T-cell (primary cell): Measurements from ENCODE around the gene WASF1. TPM values are rescaled to one million over a fixed set of nuclear protein-coding genes. Genes with fewer than 3 reads are reported as not detected.

ENCODE experiments used
- ATAC-seq, 4 experiments: fragments of 200-7000 bp in 3 of 4; fragments of 150-1000 bp in 1 of 4; cut with Tn5 transposase; replicated peaks in 1 of 4; 1 replicate in 3 of 4; 2 replicates in 1 of 4; pipeline ENCODE4 v1.10.0; 2021; ENCODE audit warnings: moderate library complexity in 3 of 4, mild to moderate bottlenecking in 2 of 4, moderate number of reproducible peaks in 1 of 4
- CTCF ChIA-PET, 2 donors: fragments of 300-600 bp; sonication (Branson Sonifier 250); formaldehyde crosslinking; loops; one replicate each; lab custom pipeline; 2022; ENCODE audit warnings: antibody characterized with exemption in 2 of 2; lab: Charles Lee
- POLR2A ChIA-PET, 2 donors: fragments of 300-600 bp; sonication (Branson Sonifier 250); formaldehyde crosslinking; loops; one replicate each; lab custom pipeline; 2022; ENCODE audit warnings: antibody characterized with exemption in 2 of 2; lab: Charles Lee
- DNase-seq, 35 experiments: peaks; one replicate each; pipeline versions ENCODE4 v3.0.0 to v3.0.0-alpha.2; 2013 to 2023
- H3K27ac ChIP-seq: one replicate; pipeline ENCODE4 v1.5.1; 2013; ENCODE audit warnings: low read length
- H3K27me3 ChIP-seq, 2 experiments: replicated peaks in 1 of 2; 1 replicate in 1 of 2; 2 replicates in 1 of 2; pipeline versions ENCODE4 v1.6.1 to v1.7.0; 2013; ENCODE audit warnings: low read length in 1 of 2, mixed read lengths in 1 of 2; ENCODE audit not compliant: control insufficient read depth in 2 of 2, insufficient read depth in 2 of 2; ENCODE audit errors: extremely low read depth in 1 of 2
- H3K36me3 ChIP-seq, 2 donors: 1 replicate in 1 of 2; 2 replicates in 1 of 2; pipeline versions ENCODE4 v1.6.1 to v1.7.0; 2013; ENCODE audit warnings: low read length in 1 of 2; ENCODE audit not compliant: control insufficient read depth in 2 of 2, insufficient read depth in 1 of 2; ENCODE audit errors: extremely low read depth in 1 of 2
- H3K4me1 ChIP-seq, 2 experiments: 1 replicate in 1 of 2; 2 replicates in 1 of 2; pipeline versions ENCODE4 v1.6.1 to v1.7.0; 2013; ENCODE audit warnings: low read length in 2 of 2, mixed read lengths in 1 of 2; ENCODE audit not compliant: insufficient read depth in 2 of 2, control insufficient read depth in 1 of 2; ENCODE audit errors: extremely low read depth in 1 of 2
- H3K4me3 ChIP-seq, 2 donors: 1 replicate in 1 of 2; 2 replicates in 1 of 2; pipeline versions ENCODE4 v1.5.1 to v1.7.0; 2013; ENCODE audit warnings: mild to moderate bottlenecking in 2 of 2, low read length in 1 of 2, moderate library complexity in 1 of 2; ENCODE audit not compliant: control insufficient read depth in 1 of 2; ENCODE audit errors: extremely low read depth in 1 of 2
- H3K9me3 ChIP-seq: 2 replicates; pipeline ENCODE4 v1.7.0; 2013
- H3K27ac Mint-ChIP-seq, 2 donors: one replicate each; pipeline ENCODE4 v1.8.0; 2020 to 2021; ENCODE audit warnings: mild to moderate bottlenecking in 2 of 2, mixed read lengths in 2 of 2
- H3K27me3 Mint-ChIP-seq, 2 donors: one replicate each; pipeline ENCODE4 v1.8.0; 2021 to 2022; ENCODE audit warnings: mixed read lengths in 2 of 2
- H3K36me3 Mint-ChIP-seq: one replicate; pipeline ENCODE4 v1.8.0; 2021; ENCODE audit warnings: mixed read lengths
- H3K4me1 Mint-ChIP-seq, 3 donors: one replicate each; pipeline ENCODE4 v1.8.0; 2020 to 2022; ENCODE audit warnings: mixed read lengths in 3 of 3, mild to moderate bottlenecking in 1 of 3
- H3K4me3 Mint-ChIP-seq, 3 donors: one replicate each; pipeline ENCODE4 v1.8.0; 2020 to 2022; ENCODE audit warnings: mild to moderate bottlenecking in 3 of 3, mixed read lengths in 3 of 3, moderate library complexity in 3 of 3
- H3K9me3 Mint-ChIP-seq, 3 donors: one replicate each; pipeline ENCODE4 v1.8.0; 2020 to 2022; ENCODE audit warnings: mixed read lengths in 3 of 3
- WGBS: methylation state at CpG from one replicate; pipeline ENCODE4 v1.1.5; 2013; ENCODE audit warnings: missing lambda C conversion rate; ENCODE audit not compliant: insufficient coverage; 5-methylcytosine and 5-hydroxymethylcytosine counted together
- total RNA-seq, 35 experiments: library from RNA in 6 of 35; stranded (reverse) in 6 of 35; fragments of 120-200 nt in 1 of 35; gene quantifications; one replicate each; pipeline versions ENCODE4 v1.2.1 to v1.2.4 and lab custom pipeline; 2013 to 2026

The WASF1 gene
- total RNA-seq, 5 donors from 2014 or later (not counting 1 experiment from before 2014, with no cell fraction given): 0.23 to 1.2 (median 1.0) TPM

DNA sequence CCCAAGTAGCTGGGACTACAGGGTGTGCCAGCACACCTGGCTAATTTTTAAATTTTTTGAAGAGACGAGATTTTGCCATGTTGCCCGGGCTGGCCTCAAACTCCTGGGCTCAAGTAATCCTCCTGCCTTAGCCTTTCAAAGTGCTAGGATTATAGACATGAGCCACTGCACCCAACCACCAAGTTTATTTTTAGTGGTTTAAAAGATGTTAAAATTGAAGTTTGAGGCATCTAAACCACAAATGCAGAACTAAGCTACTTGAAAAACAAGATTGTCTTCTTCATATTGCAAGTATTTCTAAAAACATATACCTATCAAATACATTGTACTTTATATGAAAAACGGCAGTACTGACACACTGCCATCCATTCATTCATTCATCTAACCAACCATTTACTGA, 31.6 kb downstream of the WASF1 start:
- CTCF ChIA-PET: interaction anchor here in 1 of 2 donors (0.6 kb wide), 1 partner anchor 56 kb away, joined by 3 read pairs; no protein-coding TSS in a partner anchor
- 37% methylated on average over 2 of the region's 3 CpGs for WGBS

DNA sequence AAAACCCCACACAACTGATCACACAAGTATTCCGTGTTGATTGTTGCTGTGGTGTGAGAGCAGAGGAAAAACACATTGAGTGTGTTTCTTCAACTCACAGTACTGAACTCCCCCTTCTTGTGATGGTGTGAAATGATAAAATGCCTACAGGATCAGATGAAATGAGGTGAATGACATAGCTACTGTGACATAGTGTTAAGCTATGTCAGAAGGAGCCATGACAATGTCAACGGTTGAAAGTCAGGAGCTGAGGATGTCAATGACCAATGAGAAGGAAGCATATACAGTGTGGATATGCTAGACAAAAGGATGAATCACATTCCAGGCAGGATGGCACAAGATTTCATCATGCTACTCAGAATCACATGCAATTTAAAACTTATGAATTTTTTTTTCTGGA, 38.8 kb downstream of the WASF1 start:
- Histone ChIP-seq H3K4me1 (no peaks in the 10 kb centered on the region), H3K27ac (no peak overlapping the region), H3K36me3 (no peaks in the 10 kb centered on the region), H3K9me3 (no peaks in the 10 kb centered on the region), H3K27me3 (peaks cover 0 to 20% of the 10 kb centered on the region in 2 experiments), H3K4me3 (no peak overlapping the region)
- ChIA-PET CTCF (no interaction called here), POLR2A (no interaction called here)
- peaks cover 20 to 29% of the 10 kb centered on the region in 2 donors for H3K27me3 Mint-ChIP-seq
- WGBS: no CpG with 5 or more reads among the region's 2 CpGs
- H3K36me3 Mint-ChIP-seq: no peaks in the 10 kb centered on the region
- H3K27ac Mint-ChIP-seq: no peak overlapping the region
- H3K4me1 Mint-ChIP-seq: no peaks in the 10 kb centered on the region
- ATAC-seq (no peak), DNase-seq (no peak)
- H3K9me3 Mint-ChIP-seq: peaks cover 0 to 4% (median 0%) of the 10 kb centered on the region in 3 donors
- no peak overlapping the region for H3K4me3 Mint-ChIP-seq

More for the DNA sequence above, 31.6 kb downstream of the WASF1 start:
- no peak overlapping the region for H3K27ac ChIP-seq
- H3K4me3 ChIP-seq: no peak overlapping the region
- H3K27me3 ChIP-seq: no peaks in the 10 kb centered on the region
- Mint-ChIP-seq H3K9me3 (no peaks in the 10 kb centered on the region), H3K4me1 (no peaks in the 10 kb centered on the region), H3K27ac (no peak overlapping the region), H3K4me3 (no peak overlapping the region), H3K27me3 (peaks cover 7 to 13% of the 10 kb centered on the region in 2 donors), H3K36me3 (no peaks in the 10 kb centered on the region)
- no peaks in the 10 kb centered on the region for H3K9me3 ChIP-seq
- H3K36me3 ChIP-seq: no peaks in the 10 kb centered on the region
- no peaks in the 10 kb centered on the region for H3K4me1 ChIP-seq
- POLR2A ChIA-PET: interaction anchor here (0.6 kb wide), 2 partner anchors 963 to 1765 kb away, joined by 3 to 4 read pairs; no protein-coding TSS in a partner anchor
- ATAC-seq: no peak
- DNase-seq: no peak

DNA sequence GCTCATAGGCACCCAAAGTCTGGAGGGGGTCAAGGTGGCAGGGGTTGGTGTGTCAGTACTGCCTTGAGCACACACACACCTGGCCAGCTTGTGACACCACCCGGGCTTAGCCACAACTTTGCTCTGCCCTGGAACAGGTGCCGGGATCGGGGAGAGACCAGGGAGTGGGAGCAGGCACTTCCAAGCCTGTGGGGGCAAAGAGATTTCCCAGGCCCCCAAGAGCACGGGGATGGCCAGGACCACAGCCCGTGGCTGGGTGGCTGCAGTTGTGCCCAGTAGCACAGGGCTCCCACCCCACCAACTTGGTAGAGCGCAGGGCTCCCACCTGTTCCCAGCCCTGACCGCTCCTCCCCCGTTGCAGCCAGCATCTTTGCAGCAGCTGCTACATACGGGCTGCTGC, 40.4 kb downstream of the WASF1 start:
- POLR2A ChIA-PET: no interaction called here

DNA sequence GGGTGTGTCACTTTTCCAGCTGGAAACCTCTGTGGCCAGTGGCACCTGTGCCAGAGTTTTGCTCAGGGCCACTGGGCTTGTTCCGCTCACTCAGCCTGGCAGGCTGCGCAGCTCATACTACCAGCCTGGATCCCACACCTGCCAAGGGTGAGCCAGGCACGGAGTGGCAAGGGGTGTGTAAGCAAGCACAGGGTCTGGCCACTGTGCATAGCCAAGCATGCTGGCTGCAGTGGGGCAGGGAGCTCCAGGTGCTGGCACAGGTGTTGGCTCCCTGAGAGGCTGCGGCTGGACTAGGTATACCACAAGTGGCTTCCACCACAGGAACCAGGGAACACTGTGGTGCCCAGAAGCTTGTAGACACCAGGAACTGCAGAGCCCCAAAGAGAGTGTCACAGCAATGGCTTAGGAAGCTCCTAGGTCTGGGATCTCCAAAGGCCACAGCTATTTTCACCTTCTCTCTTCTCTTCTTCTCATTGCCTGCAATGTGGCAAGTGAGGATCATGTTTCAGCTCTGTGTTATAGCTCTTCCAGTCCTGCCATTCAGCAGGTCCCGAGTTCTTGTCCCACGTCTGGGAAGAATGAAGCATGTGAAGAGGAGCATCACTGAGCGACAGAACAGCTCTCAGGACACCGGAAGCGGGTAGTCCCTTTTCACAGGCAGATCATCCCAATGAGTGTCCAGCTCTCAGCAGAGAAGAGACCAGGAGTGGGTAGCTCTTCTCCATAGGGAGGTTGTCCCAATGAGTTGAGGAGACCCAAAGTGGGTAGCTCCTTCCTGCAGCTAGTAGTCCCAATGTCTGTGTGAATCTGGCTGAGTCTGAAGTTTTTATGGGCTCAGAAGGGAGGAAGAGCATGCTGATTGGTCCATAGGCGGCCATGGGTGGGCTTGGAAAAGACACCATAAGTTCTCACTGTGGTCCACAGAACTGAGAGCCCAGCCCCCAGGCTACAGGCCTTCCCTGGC, 41.3 kb downstream of the WASF1 start:
- ChIA-PET POLR2A (no interaction called here), CTCF (no interaction called here)
- Histone ChIP-seq H3K27ac (no peak overlapping the region), H3K27me3 (peaks cover 0 to 20% of the 10 kb centered on the region in 2 experiments), H3K36me3 (no peaks in the 10 kb centered on the region), H3K4me3 (no peak overlapping the region), H3K4me1 (no peaks in the 10 kb centered on the region), H3K9me3 (no peaks in the 10 kb centered on the region)
- ATAC-seq (no peak), DNase-seq (no peak)
- Mint-ChIP-seq H3K27ac (no peak overlapping the region), H3K27me3 (peaks cover 22 to 28% of the 10 kb centered on the region in 2 donors), H3K4me3 (no peak overlapping the region), H3K9me3 (peaks cover 0 to 4% (median 2%) of the 10 kb centered on the region in 3 donors), H3K36me3 (no peaks in the 10 kb centered on the region), H3K4me1 (no peaks in the 10 kb centered on the region)
- WGBS: 79% methylated on average over 10 of the region's 10 CpGs

More for the DNA sequence above, 40.4 kb downstream of the WASF1 start:
- peaks cover 0 to 4% (median 0%) of the 10 kb centered on the region in 3 donors for H3K9me3 Mint-ChIP-seq
- Histone ChIP-seq H3K27me3 (peaks cover 0 to 20% of the 10 kb centered on the region in 2 experiments), H3K36me3 (no peaks in the 10 kb centered on the region), H3K4me1 (no peaks in the 10 kb centered on the region), H3K4me3 (no peak overlapping the region), H3K27ac (no peak overlapping the region), H3K9me3 (no peaks in the 10 kb centered on the region)
- H3K4me3 Mint-ChIP-seq: no peak overlapping the region
- ATAC-seq (no peak), DNase-seq (no peak)
- H3K4me1 Mint-ChIP-seq: no peaks in the 10 kb centered on the region
- CTCF ChIA-PET: no interaction called here
- 94% methylated on average over 8 of the region's 9 CpGs for WGBS
- H3K36me3 Mint-ChIP-seq: no peaks in the 10 kb centered on the region
- no peak overlapping the region for H3K27ac Mint-ChIP-seq
- H3K27me3 Mint-ChIP-seq: peaks cover 22 to 28% of the 10 kb centered on the region in 2 donors

DNA sequence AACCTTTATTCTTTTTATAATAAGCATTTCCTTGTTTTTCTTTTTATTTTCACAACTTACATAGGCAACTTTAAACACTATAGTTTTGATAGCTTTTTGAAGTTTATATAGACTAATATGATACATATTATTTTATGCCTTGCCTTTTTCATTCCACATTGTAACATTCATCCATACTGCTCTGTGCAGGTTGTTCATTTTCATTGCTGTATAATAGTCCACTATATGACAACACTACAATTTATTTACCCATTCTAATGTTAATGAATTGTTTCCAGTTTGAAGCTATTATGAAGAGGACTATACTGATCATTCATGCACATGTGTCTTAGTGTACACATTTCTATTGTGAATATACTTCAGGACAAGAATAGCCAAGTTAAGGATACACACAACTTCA, 49.1 kb downstream of the WASF1 start:
- DNase-seq (no peak), ATAC-seq (no peak)
- Mint-ChIP-seq H3K4me1 (no peaks in the 10 kb centered on the region), H3K4me3 (no peak overlapping the region), H3K27me3 (peaks cover 2 to 3% of the 10 kb centered on the region in 2 donors), H3K27ac (no peak overlapping the region), H3K9me3 (peaks cover 0 to 5% (median 3%) of the 10 kb centered on the region in 3 donors), H3K36me3 (no peaks in the 10 kb centered on the region)
- Histone ChIP-seq H3K27ac (no peak overlapping the region), H3K27me3 (peaks cover 0 to 3% of the 10 kb centered on the region in 2 experiments), H3K4me1 (no peaks in the 10 kb centered on the region), H3K4me3 (no peak overlapping the region), H3K36me3 (no peaks in the 10 kb centered on the region), H3K9me3 (no peaks in the 10 kb centered on the region)
- ChIA-PET CTCF (no interaction called here), POLR2A (no interaction called here)

DNA sequence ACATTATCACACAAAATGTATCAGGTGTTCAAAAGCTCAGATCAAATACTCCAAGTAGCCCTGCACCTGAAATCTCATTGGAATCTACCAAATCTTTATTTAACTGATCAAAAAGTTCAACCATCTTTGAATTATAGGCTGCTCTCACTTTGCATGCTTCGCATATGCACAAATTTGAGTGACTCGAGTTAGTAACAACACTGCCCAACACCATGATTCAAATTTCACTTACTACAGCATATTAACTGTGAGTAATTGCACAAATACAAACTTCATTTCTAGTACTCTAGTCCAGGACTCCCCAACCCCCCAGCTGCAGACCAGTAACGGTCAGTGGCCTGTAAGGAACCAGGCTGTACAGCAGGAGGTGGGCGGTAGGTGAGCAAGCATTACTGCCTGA, 51.1 kb downstream of the WASF1 start:
- CTCF ChIA-PET: no interaction called here
- Mint-ChIP-seq H3K4me1 (no peaks in the 10 kb centered on the region), H3K4me3 (no peak overlapping the region), H3K27me3 (no peaks in the 10 kb centered on the region), H3K36me3 (no peaks in the 10 kb centered on the region), H3K9me3 (peaks cover 0 to 5% (median 3%) of the 10 kb centered on the region in 3 donors), H3K27ac (no peak overlapping the region)
- no peak overlapping the region for H3K4me3 ChIP-seq
- ATAC-seq (no peak), DNase-seq (no peak)
- H3K9me3 ChIP-seq: no peaks in the 10 kb centered on the region
- POLR2A ChIA-PET: no interaction called here
- H3K27me3 ChIP-seq: peaks cover 0 to 3% of the 10 kb centered on the region in 2 experiments
- 100% methylated on average over 2 of the region's 4 CpGs for WGBS
- H3K27ac ChIP-seq: no peak overlapping the region
- no peaks in the 10 kb centered on the region for H3K4me1 ChIP-seq
- H3K36me3 ChIP-seq: no peaks in the 10 kb centered on the region
